Erythroblast (primary cell): Measurements from ENCODE around the gene SKIDA1.

Experiments
- GATA1 ChIP-seq: IDR thresholded peaks from 2 replicates; pipeline ENCODE4 v1.6.1; 2011; ENCODE audit warnings: low read depth, mild to moderate bottlenecking, control low read depth, low read length, moderate library complexity
- POLR2A ChIP-seq: IDR thresholded peaks from 2 replicates; pipeline ENCODE4 v1.6.1; 2011; ENCODE audit warnings: mild to moderate bottlenecking, low read length

GRCh38 chr10:21531164-21531563 is 5.7 kb upstream of the SKIDA1 start:
- no peak for TF ChIP-seq POLR2A
- no peak for TF ChIP-seq GATA1
